HCEC 1CT (cell line): ENCODE data around the gene INTS3.
"Not testable (repeated sequence)": the region's sequence is repeated elsewhere in the genome, so short reads cannot be mapped to it uniquely, and the experiment has no call there.

Source experiments
- DNase-seq: peaks from one replicate; pipeline ENCODE4 v3.0.0-alpha.2; 2017

The INTS3 gene

GRCh38 chr1:153763365-153764225, 35.7 kb downstream of the INTS3 start:
- DNase-seq = no peak

GRCh38 chr1:153764310-153764709, 36.5 kb downstream of the INTS3 start:
- no peak for DNase-seq

- DNase-seq = not testable (repeated sequence)
Measured at GRCh38 chr1:153766663-153767062, 38.8 kb downstream of the INTS3 start.

- DNase-seq = no peak
Measured at GRCh38 chr1:153767519-153767918, 39.7 kb downstream of the INTS3 start.

GRCh38 chr1:153768316-153769181, 40.7 kb downstream of the INTS3 start:
- DNase-seq = no peak

- DNase-seq = no peak
Measured at GRCh38 chr1:153769221-153769620, 41.4 kb downstream of the INTS3 start.

GRCh38 chr1:153770797-153771196, 42.9 kb downstream of the INTS3 start:
- DNase-seq = no peak

- DNase-seq = no peak
Measured at GRCh38 chr1:153771261-153771660, 43.4 kb downstream of the INTS3 start.

GRCh38 chr1:153771841-153772593, 44.2 kb downstream of the INTS3 start:
- no peak for DNase-seq

- no peak for DNase-seq
Measured at GRCh38 chr1:153773096-153773921, 45.5 kb downstream of the INTS3 start.

GRCh38 chr1:153774026-153774595, 46.3 kb downstream of the INTS3 start:
- no peak for DNase-seq

- DNase-seq = no peak
Measured at GRCh38 chr1:153774780-153775457, 47.1 kb downstream of the INTS3 start, which contains the start of gene SLC27A3. Gene SLC27A3 (plus strand): TSS chr1:153775407. CDS start chr1:153775498, 91 bp downstream.

- DNase-seq = no peak
Measured at GRCh38 chr1:153775458-153776327, 47.8 kb downstream of the INTS3 start.

GRCh38 chr1:153776352-153776751, 48.5 kb downstream of the INTS3 start:
- no peak for DNase-seq

- DNase-seq = no peak
Measured at GRCh38 chr1:153776845-153777370, 49.1 kb downstream of the INTS3 start.

GRCh38 chr1:153777648-153778047, 49.8 kb downstream of the INTS3 start:
- no peak for DNase-seq

GRCh38 chr1:153778051-153778823, 50.4 kb downstream of the INTS3 start:
- no peak for DNase-seq

GRCh38 chr1:153778824-153779519, 51.1 kb downstream of the INTS3 start:
- no peak for DNase-seq
